Measurements from ENCODE around the gene RASSF1. TPM values are rescaled to one million over a fixed set of nuclear protein-coding genes. Genes with fewer than 3 reads are reported as not detected.
A peak's percentile ranks its signal among the peaks of the same experiment; 100 is the strongest.

The RASSF1 gene
- total RNA-seq, 2 experiments from 2014 or later: 37.5 to 38.5 TPM

GRCh38 chr3:50375258-50375931, 34.8 kb upstream of the RASSF1 start:
- intact Hi-C loops (cut with micrococcal nuclease): no loop called here
- Mint-ChIP-seq H3K9me3 (no peaks in the 10 kb centered on the region), H3K4me3 (no peak overlapping the region), H3K27ac (no peak overlapping the region), H3K27me3 (ENCODE audit: low read depth) (no peaks in the 10 kb centered on the region), H3K36me3 (ENCODE audit: low read depth) (no peaks in the 10 kb centered on the region), H3K4me1 (ENCODE audit: low read depth) (peaks cover 12% of the 10 kb centered on the region)
- CTCF ChIA-PET: no interaction called here
- no peak for DNase-seq

GRCh38 chr3:50374363-50375257, 34.0 kb upstream of the RASSF1 start:
- Mint-ChIP-seq H3K27me3 (ENCODE audit: low read depth) (no peaks in the 10 kb centered on the region), H3K36me3 (ENCODE audit: low read depth) (no peaks in the 10 kb centered on the region)

GRCh38 chr3:50373146-50374051, 32.8 kb upstream of the RASSF1 start:
- Mint-ChIP-seq H3K4me3 (no peak overlapping the region), H3K9me3 (no peaks in the 10 kb centered on the region), H3K4me1 (ENCODE audit: low read depth) (peaks cover 12% of the 10 kb centered on the region), H3K36me3 (ENCODE audit: low read depth) (no peaks in the 10 kb centered on the region), H3K27me3 (ENCODE audit: low read depth) (no peaks in the 10 kb centered on the region), H3K27ac (no peak overlapping the region)
- DNase-seq: no peak
- intact Hi-C loops (cut with micrococcal nuclease): no loop called here
- CTCF ChIA-PET: no interaction called here

More at GRCh38 chr3:50374363-50375257, 34.0 kb upstream of the RASSF1 start:
- H3K27ac Mint-ChIP-seq: no peak overlapping the region
- DNase-seq: no peak
- no peak overlapping the region for H3K4me3 Mint-ChIP-seq
- H3K4me1 Mint-ChIP-seq (ENCODE audit: low read depth): peaks cover 12% of the 10 kb centered on the region
- no peaks in the 10 kb centered on the region for H3K9me3 Mint-ChIP-seq
- CTCF ChIA-PET: no interaction called here
- intact Hi-C loops (cut with micrococcal nuclease): no loop called here

GRCh38 chr3:50372349-50372748, 31.7 kb upstream of the RASSF1 start:
- CTCF ChIA-PET: no interaction called here
- Mint-ChIP-seq H3K27ac (no peak overlapping the region), H3K36me3 (ENCODE audit: low read depth) (no peaks in the 10 kb centered on the region), H3K9me3 (no peaks in the 10 kb centered on the region), H3K4me1 (ENCODE audit: low read depth) (peaks cover 15% of the 10 kb centered on the region), H3K4me3 (no peak overlapping the region), H3K27me3 (ENCODE audit: low read depth) (no peaks in the 10 kb centered on the region)
- intact Hi-C loops (cut with micrococcal nuclease): no loop called here
- no peak for DNase-seq

GRCh38 chr3:50371133-50371685, 30.6 kb upstream of the RASSF1 start:
- Mint-ChIP-seq H3K27ac (no peak overlapping the region), H3K36me3 (ENCODE audit: low read depth) (no peaks in the 10 kb centered on the region), H3K27me3 (ENCODE audit: low read depth) (no peaks in the 10 kb centered on the region), H3K4me3 (no peak overlapping the region), H3K4me1 (ENCODE audit: low read depth) (peaks cover 19% of the 10 kb centered on the region), H3K9me3 (no peaks in the 10 kb centered on the region)
- CTCF ChIA-PET: interaction anchor here (1.1 kb wide), 1 partner anchor 171 kb away, joined by 7 read pairs; no protein-coding TSS in a partner anchor
- DNase-seq: no peak
- intact Hi-C loops (cut with micrococcal nuclease): no loop called here

GRCh38 chr3:50370594-50370993, 30.0 kb upstream of the RASSF1 start:
- H3K4me3 Mint-ChIP-seq: no peak overlapping the region
- CTCF ChIA-PET: interaction anchor here (1.1 kb wide), 1 partner anchor 172 kb away, joined by 7 read pairs; no protein-coding TSS in a partner anchor
- H3K27me3 Mint-ChIP-seq (ENCODE audit: low read depth): no peaks in the 10 kb centered on the region
- no peak for DNase-seq
- no peak overlapping the region for H3K27ac Mint-ChIP-seq
- intact Hi-C loops (cut with micrococcal nuclease): no loop called here
- no peaks in the 10 kb centered on the region for H3K9me3 Mint-ChIP-seq
- H3K4me1 Mint-ChIP-seq (ENCODE audit: low read depth): peaks cover 25% of the 10 kb centered on the region
- no peaks in the 10 kb centered on the region for H3K36me3 Mint-ChIP-seq (ENCODE audit: low read depth)

GRCh38 chr3:50369012-50369670, 28.5 kb upstream of the RASSF1 start:
- no peak for DNase-seq
- H3K4me1 Mint-ChIP-seq (ENCODE audit: low read depth): peaks cover 28% of the 10 kb centered on the region
- CTCF ChIA-PET: no interaction called here
- no peaks in the 10 kb centered on the region for H3K27me3 Mint-ChIP-seq (ENCODE audit: low read depth)
- H3K27ac Mint-ChIP-seq: no peak overlapping the region
- no peak overlapping the region for H3K4me3 Mint-ChIP-seq
- no peaks in the 10 kb centered on the region for H3K36me3 Mint-ChIP-seq (ENCODE audit: low read depth)
- intact Hi-C loops (cut with micrococcal nuclease): no loop called here
- H3K9me3 Mint-ChIP-seq: no peaks in the 10 kb centered on the region

- CTCF ChIA-PET: interaction anchor here (0.8 to 1.1 kb wide), 4 partner anchors 16 to 184 kb away, joined by 3 read pairs; partner anchors contain the start of genes CYB561D2 and NPRL2
- Mint-ChIP-seq H3K36me3 (ENCODE audit: low read depth) (no peaks in the 10 kb centered on the region), H3K4me1 (ENCODE audit: low read depth) (peaks cover 16% of the 10 kb centered on the region)
These were observed 25.2 kb upstream of the RASSF1 start for GRCh38 chr3:50365842-50366220.

GRCh38 chr3:50365080-50365841, 24.6 kb upstream of the RASSF1 start:
- DNase-seq: peak; percentile 98
- H3K4me1 Mint-ChIP-seq (ENCODE audit: low read depth): peaks cover 17% of the 10 kb centered on the region
- H3K4me3 Mint-ChIP-seq: peak overlapping the region; percentile 79
- CTCF ChIA-PET: interaction anchor here (0.8 to 1.1 kb wide), 4 partner anchors 15 to 185 kb away, joined by 3 read pairs; partner anchors contain the start of genes CYB561D2 and NPRL2
- H3K27me3 Mint-ChIP-seq (ENCODE audit: low read depth): no peaks in the 10 kb centered on the region
- no peaks in the 10 kb centered on the region for H3K36me3 Mint-ChIP-seq (ENCODE audit: low read depth)
- H3K27ac Mint-ChIP-seq: peak overlapping the region; percentile 50
- intact Hi-C loops (cut with micrococcal nuclease): loop anchor here (1.0 kb wide), 1 partner anchor 15 kb away; the partner anchor contains the start of genes CYB561D2 and NPRL2
- no peaks in the 10 kb centered on the region for H3K9me3 Mint-ChIP-seq

More at GRCh38 chr3:50365842-50366220, 25.2 kb upstream of the RASSF1 start:
- DNase-seq: no peak
- intact Hi-C loops (cut with micrococcal nuclease): loop anchor here (1.0 kb wide), 1 partner anchor 16 kb away; the partner anchor contains the start of genes CYB561D2 and NPRL2
- no peaks in the 10 kb centered on the region for H3K27me3 Mint-ChIP-seq (ENCODE audit: low read depth)
- H3K27ac Mint-ChIP-seq: peak overlapping the region; percentile 50
- H3K9me3 Mint-ChIP-seq: no peaks in the 10 kb centered on the region
- H3K4me3 Mint-ChIP-seq: peak overlapping the region; percentile 79

GRCh38 chr3:50364573-50365079, 24.0 kb upstream of the RASSF1 start:
- Mint-ChIP-seq H3K4me1 (ENCODE audit: low read depth) (peaks cover 23% of the 10 kb centered on the region), H3K4me3 (peak overlapping the region; percentile 79), H3K36me3 (ENCODE audit: low read depth) (no peaks in the 10 kb centered on the region), H3K27ac (no peak overlapping the region), H3K9me3 (no peaks in the 10 kb centered on the region), H3K27me3 (ENCODE audit: low read depth) (no peaks in the 10 kb centered on the region)
- CTCF ChIA-PET: interaction anchor here (1.0 kb wide), 1 partner anchor 185 kb away, joined by 3 read pairs; no protein-coding TSS in a partner anchor
- DNase-seq: no peak
- intact Hi-C loops (cut with micrococcal nuclease): loop anchor here (1.0 kb wide), 1 partner anchor 14 kb away; the partner anchor contains the start of genes CYB561D2 and NPRL2
